SK-N-SH treated with all-trans-retinoic acid at 6 μM for 48 hours (cell line): Measurements from ENCODE around the gene CACNB2.

Source experiments
- ATAC-seq: fragments of 200-7000 bp; cut with Tn5 transposase; 3 replicates; pipeline ENCODE4 v1.9.1; 2020; ENCODE audit warnings: mild to moderate bottlenecking, moderate library complexity
- ARNTL ChIP-seq: fragments of 450-650 bp; formaldehyde crosslinking; IDR thresholded peaks from 2 replicates; pipeline ENCODE4 v1.5.0; 2020; ENCODE audit warnings: low read depth, mild to moderate bottlenecking, moderate library complexity, borderline replicate concordance
- BACH2 ChIP-seq: fragments of 250-450 bp; sonication (Bioruptor Pico); IDR thresholded peaks from 2 replicates; pipeline ENCODE4 v1.9.0; 2021; ENCODE audit warnings: mild to moderate bottlenecking, borderline replicate concordance
- CSDC2 ChIP-seq: fragments of 250-450 bp; sonication (Bioruptor Pico); IDR thresholded peaks from 2 replicates; pipeline ENCODE4 v1.5.0; 2020; ENCODE audit warnings: mild to moderate bottlenecking, moderate library complexity
- ESRRG ChIP-seq: fragments of 250-450 bp; sonication (Bioruptor Pico); IDR thresholded peaks from 2 replicates; pipeline ENCODE4 v1.6.1; 2021; ENCODE audit warnings: mild to moderate bottlenecking
- GLIS3 ChIP-seq: fragments of 250-450 bp; sonication (Bioruptor Pico); IDR thresholded peaks from 2 replicates; pipeline ENCODE4 v1.5.0; 2020; ENCODE audit warnings: mild to moderate bottlenecking, moderate library complexity
- ISL1 ChIP-seq: fragments of 250-450 bp; sonication (Bioruptor Pico); IDR thresholded peaks from 2 replicates; pipeline ENCODE4 v2.1.2; 2022; ENCODE audit warnings: mild to moderate bottlenecking, moderate library complexity
- OSR1 ChIP-seq: fragments of 250-450 bp; sonication (Bioruptor Pico); IDR thresholded peaks from 2 replicates; pipeline ENCODE4 v1.8.0; 2022; ENCODE audit warnings: moderate library complexity, mild to moderate bottlenecking, inconsistent platforms
- RARB ChIP-seq: fragments of 250-450 bp; sonication (Bioruptor Pico); IDR thresholded peaks from 2 replicates; pipeline ENCODE4 v1.8.0; 2021; ENCODE audit warnings: mild to moderate bottlenecking, moderate library complexity
- SNAI2 ChIP-seq: fragments of 250-450 bp; sonication (Bioruptor Pico); IDR thresholded peaks from 2 replicates; pipeline ENCODE4 v1.5.0; 2020; ENCODE audit warnings: mild to moderate bottlenecking, moderate library complexity
- TCF4 ChIP-seq: fragments of 250-450 bp; sonication (Bioruptor Pico); IDR thresholded peaks from 2 replicates; pipeline ENCODE4 v1.8.0; 2021; ENCODE audit warnings: mild to moderate bottlenecking, moderate library complexity, borderline replicate concordance
- TSHZ2 ChIP-seq: fragments of 250-450 bp; sonication (Bioruptor Pico); IDR thresholded peaks from 2 replicates; pipeline ENCODE4 v1.5.0; 2020; ENCODE audit warnings: mild to moderate bottlenecking, moderate library complexity
- ZC3H10 ChIP-seq: fragments of 250-450 bp; sonication (Bioruptor Pico); IDR thresholded peaks from 2 replicates; pipeline ENCODE4 v1.5.1; 2021; ENCODE audit warnings: mild to moderate bottlenecking, moderate library complexity
- ZFP3 ChIP-seq: fragments of 250-450 bp; sonication (Bioruptor Pico); IDR thresholded peaks from 2 replicates; pipeline ENCODE4 v1.5.0; 2020; ENCODE audit warnings: mild to moderate bottlenecking, moderate library complexity
- ZFP30 ChIP-seq: fragments of 450-650 bp; formaldehyde crosslinking; IDR thresholded peaks from 2 replicates; pipeline ENCODE4 v1.5.0; 2022; ENCODE audit warnings: mild to moderate bottlenecking, moderate library complexity
- ZNF565 ChIP-seq: fragments of 450-650 bp; formaldehyde crosslinking; conservative IDR thresholded peaks from 2 replicates; pipeline ENCODE4 v1.5.0; 2020; ENCODE audit warnings: low read depth, mild to moderate bottlenecking, moderate library complexity
- ZNF70 ChIP-seq: fragments of 450-650 bp; formaldehyde crosslinking; IDR thresholded peaks from 2 replicates; pipeline ENCODE4 v1.5.0; 2020; ENCODE audit warnings: mild to moderate bottlenecking, moderate library complexity
- ZNF8 ChIP-seq: fragments of 450-650 bp; formaldehyde crosslinking; IDR thresholded peaks from 2 replicates; pipeline ENCODE4 v1.5.0; 2020; ENCODE audit warnings: mild to moderate bottlenecking, moderate library complexity
- TF ChIP-seq, protein P1 (sequence below): fragments of 250-450 bp; sonication (Bioruptor Pico); IDR thresholded peaks from 2 replicates; pipeline ENCODE4 v1.8.0; 2020; ENCODE audit warnings: mild to moderate bottlenecking, moderate library complexity, borderline replicate concordance
- TF ChIP-seq, protein P2 (sequence below): fragments of 250-450 bp; sonication (Bioruptor Pico); IDR thresholded peaks from 2 replicates; pipeline ENCODE4 v1.8.0; 2021; ENCODE audit warnings: low read depth, mild to moderate bottlenecking, moderate library complexity, borderline replicate concordance
- TF ChIP-seq, protein P3 (sequence below): fragments of 250-450 bp; sonication (Bioruptor Pico); IDR thresholded peaks from 2 replicates; pipeline ENCODE4 v1.5.1; 2021; ENCODE audit warnings: mild to moderate bottlenecking, moderate library complexity

Gene CACNB2

DNA sequence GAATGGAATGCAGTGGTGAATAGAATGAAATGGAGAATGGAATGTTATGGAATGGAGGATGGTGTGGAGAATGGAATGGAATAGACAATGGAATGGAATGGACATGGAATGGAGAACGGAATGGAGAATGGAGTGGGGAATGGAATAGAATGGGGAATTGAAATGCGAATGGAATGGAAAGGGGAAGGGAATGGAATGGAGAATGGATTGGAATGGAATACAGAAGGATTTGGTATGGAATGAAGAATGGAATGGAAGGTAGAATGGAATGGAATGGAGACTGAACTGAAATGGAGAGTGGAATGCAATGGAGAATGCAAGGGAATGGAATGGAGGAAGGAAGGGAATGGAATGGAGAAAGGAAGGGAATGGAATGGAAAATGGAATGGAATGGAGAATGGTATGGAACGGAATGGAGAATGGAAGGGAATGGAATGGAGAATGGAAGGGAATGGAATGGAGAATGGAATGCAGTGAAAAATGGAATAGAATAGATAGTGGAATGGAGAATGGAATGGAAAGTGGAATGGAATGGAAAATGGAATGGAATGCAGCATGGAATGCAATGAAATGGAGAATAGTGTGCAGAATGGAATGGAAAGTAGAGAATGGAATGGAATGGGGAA is 416.4 kb downstream of the CACNB2 start:
- no peak for ATAC-seq
- TF ChIP-seq SNAI2 (CRISPR knock-in tag) (no peak), ZFP30 (CRISPR knock-in tag) (no peak), ZFP3 (CRISPR knock-in tag) (no peak), ISL1 (CRISPR knock-in tag) (no peak), ESRRG (CRISPR knock-in tag) (no peak), ZNF70 (CRISPR knock-in tag) (no peak), TSHZ2 (CRISPR knock-in tag) (no peak), ARNTL (CRISPR knock-in tag) (no peak), ZNF565 (CRISPR knock-in tag) (no peak), TCF4 (CRISPR knock-in tag) (no peak), ZNF8 (CRISPR knock-in tag) (no peak), OSR1 (CRISPR knock-in tag) (no peak)
- TF ChIP-seq, protein P1, sequence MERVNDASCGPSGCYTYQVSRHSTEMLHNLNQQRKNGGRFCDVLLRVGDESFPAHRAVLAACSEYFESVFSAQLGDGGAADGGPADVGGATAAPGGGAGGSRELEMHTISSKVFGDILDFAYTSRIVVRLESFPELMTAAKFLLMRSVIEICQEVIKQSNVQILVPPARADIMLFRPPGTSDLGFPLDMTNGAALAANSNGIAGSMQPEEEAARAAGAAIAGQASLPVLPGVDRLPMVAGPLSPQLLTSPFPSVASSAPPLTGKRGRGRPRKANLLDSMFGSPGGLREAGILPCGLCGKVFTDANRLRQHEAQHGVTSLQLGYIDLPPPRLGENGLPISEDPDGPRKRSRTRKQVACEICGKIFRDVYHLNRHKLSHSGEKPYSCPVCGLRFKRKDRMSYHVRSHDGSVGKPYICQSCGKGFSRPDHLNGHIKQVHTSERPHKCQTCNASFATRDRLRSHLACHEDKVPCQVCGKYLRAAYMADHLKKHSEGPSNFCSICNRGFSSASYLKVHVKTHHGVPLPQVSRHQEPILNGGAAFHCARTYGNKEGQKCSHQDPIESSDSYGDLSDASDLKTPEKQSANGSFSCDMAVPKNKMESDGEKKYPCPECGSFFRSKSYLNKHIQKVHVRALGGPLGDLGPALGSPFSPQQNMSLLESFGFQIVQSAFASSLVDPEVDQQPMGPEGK (CRISPR knock-in tag): no peak
- TF ChIP-seq, protein P2, sequence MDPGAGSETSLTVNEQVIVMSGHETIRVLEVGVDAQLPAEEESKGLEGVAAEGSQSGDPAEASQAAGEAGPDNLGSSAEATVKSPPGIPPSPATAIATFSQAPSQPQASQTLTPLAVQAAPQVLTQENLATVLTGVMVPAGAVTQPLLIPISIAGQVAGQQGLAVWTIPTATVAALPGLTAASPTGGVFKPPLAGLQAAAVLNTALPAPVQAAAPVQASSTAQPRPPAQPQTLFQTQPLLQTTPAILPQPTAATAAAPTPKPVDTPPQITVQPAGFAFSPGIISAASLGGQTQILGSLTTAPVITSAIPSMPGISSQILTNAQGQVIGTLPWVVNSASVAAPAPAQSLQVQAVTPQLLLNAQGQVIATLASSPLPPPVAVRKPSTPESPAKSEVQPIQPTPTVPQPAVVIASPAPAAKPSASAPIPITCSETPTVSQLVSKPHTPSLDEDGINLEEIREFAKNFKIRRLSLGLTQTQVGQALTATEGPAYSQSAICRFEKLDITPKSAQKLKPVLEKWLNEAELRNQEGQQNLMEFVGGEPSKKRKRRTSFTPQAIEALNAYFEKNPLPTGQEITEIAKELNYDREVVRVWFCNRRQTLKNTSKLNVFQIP (CRISPR knock-in tag): no peak
- TF ChIP-seq, protein P3, sequence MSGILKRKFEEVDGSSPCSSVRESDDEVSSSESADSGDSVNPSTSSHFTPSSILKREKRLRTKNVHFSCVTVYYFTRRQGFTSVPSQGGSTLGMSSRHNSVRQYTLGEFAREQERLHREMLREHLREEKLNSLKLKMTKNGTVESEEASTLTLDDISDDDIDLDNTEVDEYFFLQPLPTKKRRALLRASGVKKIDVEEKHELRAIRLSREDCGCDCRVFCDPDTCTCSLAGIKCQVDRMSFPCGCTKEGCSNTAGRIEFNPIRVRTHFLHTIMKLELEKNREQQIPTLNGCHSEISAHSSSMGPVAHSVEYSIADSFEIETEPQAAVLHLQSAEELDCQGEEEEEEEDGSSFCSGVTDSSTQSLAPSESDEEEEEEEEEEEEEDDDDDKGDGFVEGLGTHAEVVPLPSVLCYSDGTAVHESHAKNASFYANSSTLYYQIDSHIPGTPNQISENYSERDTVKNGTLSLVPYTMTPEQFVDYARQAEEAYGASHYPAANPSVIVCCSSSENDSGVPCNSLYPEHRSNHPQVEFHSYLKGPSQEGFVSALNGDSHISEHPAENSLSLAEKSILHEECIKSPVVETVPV (CRISPR knock-in tag): no peak

DNA sequence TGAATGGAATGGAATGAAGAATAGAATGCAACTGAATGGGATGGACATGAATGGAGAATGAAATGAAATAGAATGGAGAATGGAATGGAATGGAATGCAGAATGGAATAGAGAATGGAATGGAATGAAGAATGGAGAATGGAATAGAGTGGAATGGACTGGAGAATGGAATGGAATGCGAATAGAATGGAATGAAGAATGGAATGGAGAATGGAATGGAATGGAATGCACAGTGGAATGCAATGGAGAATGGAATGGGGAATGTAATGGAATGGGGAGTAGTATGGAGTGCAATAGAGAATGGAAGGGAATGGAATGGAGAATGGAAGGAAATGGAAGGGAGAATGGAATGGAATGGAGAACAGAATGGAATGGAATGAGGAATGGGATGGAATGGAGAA is 417.7 kb downstream of the CACNB2 start:
- ATAC-seq: no peak
- TF ChIP-seq, protein P2 (CRISPR knock-in tag): no peak
- TF ChIP-seq, protein P1 (CRISPR knock-in tag): no peak
- TF ChIP-seq SNAI2 (CRISPR knock-in tag): no peak
- TF ChIP-seq ZNF70 (CRISPR knock-in tag): no peak
- no peak for TF ChIP-seq ARNTL (CRISPR knock-in tag)
- TF ChIP-seq TCF4 (CRISPR knock-in tag): no peak
- TF ChIP-seq ESRRG (CRISPR knock-in tag): no peak
- TF ChIP-seq GLIS3 (CRISPR knock-in tag): no peak
- TF ChIP-seq BACH2: no peak
- no peak for TF ChIP-seq ZNF565 (CRISPR knock-in tag)
- no peak for TF ChIP-seq ISL1 (CRISPR knock-in tag)
- TF ChIP-seq ZFP30 (CRISPR knock-in tag): no peak
- no peak for TF ChIP-seq ZFP3 (CRISPR knock-in tag)
- no peak for TF ChIP-seq RARB (CRISPR knock-in tag)
- TF ChIP-seq, protein P3 (CRISPR knock-in tag): no peak
- TF ChIP-seq TSHZ2 (CRISPR knock-in tag): no peak
- no peak for TF ChIP-seq ZC3H10 (CRISPR knock-in tag)
- TF ChIP-seq CSDC2 (CRISPR knock-in tag): no peak
- TF ChIP-seq ZNF8 (CRISPR knock-in tag): no peak
